ENCODE data around the gene POU3F3. TPM values are rescaled to one million over a fixed set of nuclear protein-coding genes. Genes with fewer than 3 reads are reported as not detected.
A peak's percentile ranks its signal among the peaks of the same experiment; 100 is the strongest.

Gene POU3F3
- total RNA-seq, 3 donors from 2014 or later (not counting 1 experiment from before 2014, with no cell fraction given): not detected

DNA sequence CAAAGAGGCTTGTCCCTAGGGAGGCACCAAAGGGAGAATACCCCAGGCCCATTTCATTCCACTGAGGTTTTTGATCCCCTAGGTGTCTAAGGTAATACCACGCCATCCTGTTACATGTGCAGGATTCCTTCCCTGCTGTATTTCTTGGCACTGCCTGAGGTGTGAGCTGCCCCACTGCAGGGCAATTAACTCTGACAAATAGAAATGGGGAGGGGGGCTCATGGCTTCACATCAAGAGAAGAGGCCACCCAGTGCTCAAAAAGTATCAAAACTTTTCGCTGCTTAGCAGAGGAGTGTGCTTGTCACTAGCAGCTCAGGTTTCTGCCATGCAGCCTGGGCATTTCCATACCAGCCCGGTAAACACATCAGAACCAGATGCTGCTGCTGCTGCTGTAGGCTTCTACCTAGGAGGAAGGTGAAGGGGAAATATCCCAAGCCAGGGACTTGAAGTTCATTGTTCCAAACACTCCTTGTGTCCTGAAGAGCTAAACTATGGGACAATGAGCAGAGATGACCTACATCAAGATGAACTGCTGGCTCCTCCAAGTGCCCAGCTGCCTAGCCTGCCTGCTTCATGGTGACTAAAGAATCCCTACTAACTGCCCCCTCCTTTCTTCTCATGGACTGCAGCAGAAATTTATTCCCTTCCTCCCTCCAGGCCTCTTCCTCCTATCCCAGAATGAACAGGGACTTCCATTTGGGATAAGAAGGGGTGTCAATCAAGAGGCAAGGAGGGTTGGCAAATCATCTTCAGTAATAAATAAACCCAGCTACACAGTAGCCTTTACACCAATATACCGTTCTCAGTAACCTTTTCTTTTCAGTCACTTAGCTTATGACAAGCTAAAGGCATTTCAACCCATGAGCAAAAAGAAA is 16.4 kb downstream of the POU3F3 start:
- no peaks in the 10 kb centered on the region for H3K9me3 Mint-ChIP-seq
- intact Hi-C loops (cut with micrococcal nuclease): no loop called here

GRCh38 chr2:104871649-104871971 is 17.7 kb downstream of the POU3F3 start:
- peaks cover 56 to 59% of the 10 kb centered on the region in 2 donors for H3K27me3 Mint-ChIP-seq (ENCODE audit: low read depth in 2 of 2)
- Histone ChIP-seq H3K4me1 (ENCODE audit: control insufficient read depth, insufficient read depth, low read length) (peaks cover 14% of the 10 kb centered on the region), H3K4me3 (ENCODE audit: low read length) (no peak overlapping the region), H3K36me3 (ENCODE audit: control insufficient read depth, insufficient read depth, low read length) (no peaks in the 10 kb centered on the region), H3K27me3 (ENCODE audit: control insufficient read depth, insufficient read depth, low read length) (peaks cover 40% of the 10 kb centered on the region), H3K27ac (ENCODE audit: low read length) (no peak overlapping the region), H3K9me3 (ENCODE audit: control insufficient read depth, insufficient read depth, low read length) (no peaks in the 10 kb centered on the region)
- TF ChIP-seq CTCF (IDR thresholded peaks at IDR 0.05): no peak
- H3K9me3 Mint-ChIP-seq: no peaks in the 10 kb centered on the region
- no peak overlapping the region for H3K27ac Mint-ChIP-seq
- H3K4me1 Mint-ChIP-seq: peaks cover 12 to 22% of the 10 kb centered on the region in 2 donors
- H3K36me3 Mint-ChIP-seq: no peaks in the 10 kb centered on the region
- DNase-seq (no peak), ATAC-seq (no peak)
- WGBS (ENCODE audit: insufficient coverage): 2% methylated on average over 8 of the region's 8 CpGs
- intact Hi-C loops (cut with micrococcal nuclease): no loop called here
- peak overlapping the region; percentile 68 for H3K4me3 Mint-ChIP-seq

More for the DNA sequence above, 16.4 kb downstream of the POU3F3 start:
- 62% methylated on average over 4 of the region's 4 CpGs for WGBS (ENCODE audit: insufficient coverage)
- Mint-ChIP-seq H3K27me3 (ENCODE audit: low read depth in 2 of 2) (peaks cover 69 to 71% of the 10 kb centered on the region in 2 donors), H3K27ac (no peak overlapping the region), H3K4me3 (no peak overlapping the region), H3K36me3 (peaks cover 7% of the 10 kb centered on the region), H3K4me1 (peaks cover 12 to 22% of the 10 kb centered on the region in 2 donors)
- DNase-seq (no peak), ATAC-seq (no peak)
- H3K9me3 ChIP-seq (ENCODE audit: control insufficient read depth, insufficient read depth, low read length): no peaks in the 10 kb centered on the region
- H3K27me3 ChIP-seq (ENCODE audit: control insufficient read depth, insufficient read depth, low read length): peaks cover 51% of the 10 kb centered on the region
- H3K36me3 ChIP-seq (ENCODE audit: control insufficient read depth, insufficient read depth, low read length): no peaks in the 10 kb centered on the region
- no peak overlapping the region for H3K27ac ChIP-seq (ENCODE audit: low read length)
- TF ChIP-seq CTCF (IDR thresholded peaks at IDR 0.05): no peak
- H3K4me3 ChIP-seq (ENCODE audit: low read length): no peak overlapping the region
- peaks cover 14% of the 10 kb centered on the region for H3K4me1 ChIP-seq (ENCODE audit: control insufficient read depth, insufficient read depth, low read length)

GRCh38 chr2:104871972-104872865 is 18.3 kb downstream of the POU3F3 start:
- H3K9me3 Mint-ChIP-seq: no peaks in the 10 kb centered on the region
- intact Hi-C loops (cut with micrococcal nuclease): no loop called here
- H3K4me3 Mint-ChIP-seq: peak overlapping the region; percentile 68
- 1% methylated on average over 65 of the region's 65 CpGs for WGBS (ENCODE audit: insufficient coverage)
- H3K4me1 Mint-ChIP-seq: peaks cover 12 to 22% of the 10 kb centered on the region in 2 donors
- Histone ChIP-seq H3K27ac (ENCODE audit: low read length) (no peak overlapping the region), H3K4me1 (ENCODE audit: control insufficient read depth, insufficient read depth, low read length) (peaks cover 14% of the 10 kb centered on the region), H3K36me3 (ENCODE audit: control insufficient read depth, insufficient read depth, low read length) (no peaks in the 10 kb centered on the region), H3K4me3 (ENCODE audit: low read length) (no peak overlapping the region), H3K9me3 (ENCODE audit: control insufficient read depth, insufficient read depth, low read length) (no peaks in the 10 kb centered on the region), H3K27me3 (ENCODE audit: control insufficient read depth, insufficient read depth, low read length) (peaks cover 36% of the 10 kb centered on the region)
- no peaks in the 10 kb centered on the region for H3K36me3 Mint-ChIP-seq
- DNase-seq: no peak
- H3K27me3 Mint-ChIP-seq (ENCODE audit: low read depth in 2 of 2): peaks cover 56 to 57% of the 10 kb centered on the region in 2 donors
- TF ChIP-seq CTCF (IDR thresholded peaks at IDR 0.05): no peak
- H3K27ac Mint-ChIP-seq: no peak overlapping the region
- ATAC-seq: no peak

Data from natural killer cell (primary cell).